ENCODE data around the gene PANK3.
"Not testable (repeated sequence)": the region's sequence is repeated elsewhere in the genome, so short reads cannot be mapped to it uniquely, and the experiment has no call there.

The PANK3 gene

GRCh38 chr5:168592014-168592368, 12.8 kb upstream of the PANK3 start:
- DNase-seq (ENCODE audit: low read depth in 3 of 3), result no peak

GRCh38 chr5:168591302-168592013, 12.3 kb upstream of the PANK3 start:
- no peak for DNase-seq (ENCODE audit: low read depth in 3 of 3)

- DNase-seq (ENCODE audit: low read depth in 3 of 3), result no peak
Observed at GRCh38 chr5:168590666-168591065, 11.5 kb upstream of the PANK3 start.

GRCh38 chr5:168587987-168588386, 8.8 kb upstream of the PANK3 start:
- DNase-seq (ENCODE audit: low read depth in 3 of 3), result no peak

GRCh38 chr5:168585119-168585856, 6.1 kb upstream of the PANK3 start:
- no peak for DNase-seq (ENCODE audit: low read depth in 3 of 3)

- DNase-seq (ENCODE audit: low read depth in 3 of 3), result no peak
Observed at GRCh38 chr5:168583742-168584482, 4.7 kb upstream of the PANK3 start.

- DNase-seq (ENCODE audit: low read depth in 3 of 3), result not testable (repeated sequence)
Observed at GRCh38 chr5:168580814-168581469, 1.8 kb upstream of the PANK3 start.

- no peak for DNase-seq (ENCODE audit: low read depth in 3 of 3)
Observed at GRCh38 chr5:168580227-168580508, 1.0 kb upstream of the PANK3 start.

GRCh38 chr5:168579488-168580226, 489 bp upstream of the PANK3 start:
- peak; percentile 93 to 95 (median 94) for DNase-seq (ENCODE audit: low read depth in 3 of 3)

GRCh38 chr5:168578006-168578405, 1.2 kb downstream of the PANK3 start:
- no peak for DNase-seq (ENCODE audit: low read depth in 3 of 3)

- DNase-seq (ENCODE audit: low read depth in 3 of 3), result no peak
Observed at GRCh38 chr5:168575391-168576372, 3.5 kb downstream of the PANK3 start.

GRCh38 chr5:168574156-168574555, 5.0 kb downstream of the PANK3 start:
- not testable (repeated sequence) for DNase-seq (ENCODE audit: low read depth in 3 of 3)

GRCh38 chr5:168573663-168574062, 5.5 kb downstream of the PANK3 start:
- not testable (repeated sequence) for DNase-seq (ENCODE audit: low read depth in 3 of 3)

- no peak for DNase-seq (ENCODE audit: low read depth in 3 of 3)
Observed at GRCh38 chr5:168570490-168571328, 8.5 kb downstream of the PANK3 start.

- DNase-seq (ENCODE audit: low read depth in 3 of 3), result no peak
Observed at GRCh38 chr5:168568738-168569137, 10.4 kb downstream of the PANK3 start.

GRCh38 chr5:168563959-168564358, 15.2 kb downstream of the PANK3 start:
- no peak for DNase-seq (ENCODE audit: low read depth in 3 of 3)

GRCh38 chr5:168562279-168562678, 16.9 kb downstream of the PANK3 start:
- DNase-seq (ENCODE audit: low read depth in 3 of 3), result no peak

- no peak for DNase-seq (ENCODE audit: low read depth in 3 of 3)
Observed at GRCh38 chr5:168557389-168557788, 21.8 kb downstream of the PANK3 start.

GRCh38 chr5:168553377-168554130, 25.6 kb downstream of the PANK3 start:
- DNase-seq (ENCODE audit: low read depth in 3 of 3), result no peak

Data from stimulated activated CD4-positive, alpha-beta T cell treated with anti-CD3 and anti-CD28 coated beads, TNF-alpha, amount 100 ng/mL, for 4 hours (primary cell).